SU-DHL-6 (cell line): ENCODE measurements around the gene MSANTD1.

Experiments used
- H2AFZ ChIP-seq: fragments of 200-600 bp; sonication (generic); 2 replicates; pipeline ENCODE4 v1.6.1; 2014; ENCODE audit warnings: low read depth, mild to moderate bottlenecking, moderate library complexity, mixed read lengths, antibody characterized with exemption, low read length; ENCODE audit not compliant: severe bottlenecking
- H3F3A ChIP-seq: fragments of 200-600 bp; shearing (Covaris generic); 2 replicates; pipeline ENCODE4 v1.6.0; 2016; ENCODE audit warnings: antibody characterized with exemption, mild to moderate bottlenecking; ENCODE audit not compliant: insufficient read depth
- H3K27ac ChIP-seq: fragments of 200-600 bp; sonication (generic); 2 replicates; pipeline ENCODE4 v1.5.1; 2016; ENCODE audit warnings: low read depth, mild to moderate bottlenecking, low read length, moderate library complexity, mixed read lengths
- H3K27me3 ChIP-seq: fragments of 200-600 bp; sonication (generic), shearing (Covaris generic); 2 replicates; pipeline ENCODE4 v1.6.0; 2014; ENCODE audit warnings: mild to moderate bottlenecking, low read length
- H3K36me3 ChIP-seq: fragments of 200-600 bp; sonication (generic); 2 replicates; pipeline ENCODE4 v1.6.1; 2014; ENCODE audit warnings: mild to moderate bottlenecking, low read length, mixed read lengths
- H3K4me2 ChIP-seq: fragments of 300-600, 200-600 bp; shearing (Covaris generic), sonication (generic); 2 replicates; pipeline ENCODE4 v1.6.0; 2014; ENCODE audit warnings: low read length, low read depth, mild to moderate bottlenecking; ENCODE audit not compliant: poor library complexity, severe bottlenecking
- H3K4me3 ChIP-seq: fragments of 200-600 bp; sonication (generic); 2 replicates; pipeline ENCODE4 v1.5.1; 2014; ENCODE audit warnings: antibody characterized with exemption, low read length, mild to moderate bottlenecking, mixed read lengths; ENCODE audit not compliant: insufficient read depth, poor library complexity, severe bottlenecking
- H3K79me2 ChIP-seq: fragments of 200-600 bp; sonication (generic); 2 replicates; pipeline ENCODE4 v1.6.1; 2014; ENCODE audit warnings: mild to moderate bottlenecking, low read length, moderate library complexity; ENCODE audit not compliant: insufficient read depth
- H3K9ac ChIP-seq: fragments of 200-600 bp; sonication (generic); 2 replicates; pipeline ENCODE4 v1.7.0; 2014; ENCODE audit warnings: mild to moderate bottlenecking, low read length
- H3K9me2 ChIP-seq: fragments of 200-600 bp; sonication (generic); replicated peaks from 2 replicates; pipeline ENCODE4 v1.6.1; 2014; ENCODE audit warnings: low read length; ENCODE audit not compliant: insufficient read depth
- H3K9me3 ChIP-seq: fragments of 200-600 bp; sonication (generic); 2 replicates; pipeline ENCODE4 v1.6.1; 2014; ENCODE audit warnings: low read length, mixed read lengths; ENCODE audit not compliant: insufficient read depth
- H4K20me1 ChIP-seq: fragments of 200-600 bp; sonication (generic); 2 replicates; pipeline ENCODE4 v1.6.1; 2014; ENCODE audit warnings: low read depth, mild to moderate bottlenecking, antibody characterized with exemption, low read length, moderate library complexity, mixed read lengths
- EZH2phosphoT487 ChIP-seq: fragments of 200-600 bp; sonication (generic), shearing (Covaris generic); conservative IDR thresholded peaks from 2 replicates; pipeline ENCODE4 v1.6.1; 2018; ENCODE audit warnings: mild to moderate bottlenecking, antibody characterized with exemption, low read length, moderate library complexity, mixed read lengths
- TF ChIP-seq, protein P1 (sequence below): fragments of 200-600 bp; sonication (generic); IDR thresholded peaks from one replicate; pipeline ENCODE4 v1.5.1; 2017; ENCODE audit warnings: antibody characterized with exemption, mild to moderate bottlenecking, low read length, moderate library complexity; ENCODE audit not compliant: insufficient read depth, poor library complexity, severe bottlenecking

The MSANTD1 gene

GRCh38 chr4:3269991-3270611 lies 21.1 kb downstream of the MSANTD1 start:
- Histone ChIP-seq H3K9me2 (no peaks in the 10 kb centered on the region), H3K9ac (no peak overlapping the region), H3K9me3 (no peaks in the 10 kb centered on the region), H2AFZ (no peak overlapping the region), H3K27ac (no peak overlapping the region), H3K36me3 (no peaks in the 10 kb centered on the region), H3K27me3 (no peaks in the 10 kb centered on the region), H3K79me2 (no peaks in the 10 kb centered on the region), H3K4me3 (no peak overlapping the region), H4K20me1 (no peaks in the 10 kb centered on the region), H3K4me2 (no peak overlapping the region), H3F3A (no peaks in the 10 kb centered on the region)
- TF ChIP-seq EZH2phosphoT487 = no peak
- TF ChIP-seq, protein P1, sequence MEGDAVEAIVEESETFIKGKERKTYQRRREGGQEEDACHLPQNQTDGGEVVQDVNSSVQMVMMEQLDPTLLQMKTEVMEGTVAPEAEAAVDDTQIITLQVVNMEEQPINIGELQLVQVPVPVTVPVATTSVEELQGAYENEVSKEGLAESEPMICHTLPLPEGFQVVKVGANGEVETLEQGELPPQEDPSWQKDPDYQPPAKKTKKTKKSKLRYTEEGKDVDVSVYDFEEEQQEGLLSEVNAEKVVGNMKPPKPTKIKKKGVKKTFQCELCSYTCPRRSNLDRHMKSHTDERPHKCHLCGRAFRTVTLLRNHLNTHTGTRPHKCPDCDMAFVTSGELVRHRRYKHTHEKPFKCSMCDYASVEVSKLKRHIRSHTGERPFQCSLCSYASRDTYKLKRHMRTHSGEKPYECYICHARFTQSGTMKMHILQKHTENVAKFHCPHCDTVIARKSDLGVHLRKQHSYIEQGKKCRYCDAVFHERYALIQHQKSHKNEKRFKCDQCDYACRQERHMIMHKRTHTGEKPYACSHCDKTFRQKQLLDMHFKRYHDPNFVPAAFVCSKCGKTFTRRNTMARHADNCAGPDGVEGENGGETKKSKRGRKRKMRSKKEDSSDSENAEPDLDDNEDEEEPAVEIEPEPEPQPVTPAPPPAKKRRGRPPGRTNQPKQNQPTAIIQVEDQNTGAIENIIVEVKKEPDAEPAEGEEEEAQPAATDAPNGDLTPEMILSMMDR = no peak

DNA sequence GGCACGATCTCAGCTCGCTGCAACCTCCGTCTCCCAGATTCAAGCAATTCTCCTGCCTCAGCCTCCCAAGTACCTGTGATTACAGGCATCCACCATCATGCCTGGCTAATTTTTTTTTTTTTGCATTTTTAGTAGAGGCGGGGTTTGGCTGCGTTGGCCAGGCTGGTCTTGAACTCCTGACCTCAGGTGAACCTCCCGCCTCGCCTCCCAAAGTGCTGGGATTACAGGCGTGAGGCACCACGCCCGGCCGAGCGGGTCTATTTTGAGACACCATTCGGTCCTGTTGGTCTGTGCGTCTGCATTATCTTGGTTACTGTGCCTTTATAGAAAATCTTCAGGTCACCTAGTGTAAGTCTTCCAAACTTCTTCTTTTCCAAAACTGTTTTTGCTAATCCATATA lies 22.2 kb downstream of the MSANTD1 start:
- Histone ChIP-seq H3K36me3 (no peaks in the 10 kb centered on the region), H3K9me2 (no peaks in the 10 kb centered on the region), H3K9me3 (no peaks in the 10 kb centered on the region), H3K79me2 (no peaks in the 10 kb centered on the region), H4K20me1 (no peaks in the 10 kb centered on the region), H2AFZ (no peak overlapping the region), H3K4me2 (no peak overlapping the region), H3K4me3 (no peak overlapping the region), H3F3A (no peaks in the 10 kb centered on the region), H3K9ac (no peak overlapping the region), H3K27ac (no peak overlapping the region), H3K27me3 (no peaks in the 10 kb centered on the region)
- TF ChIP-seq, protein P1 = no peak
- no peak for TF ChIP-seq EZH2phosphoT487

- Histone ChIP-seq H3K36me3 (no peaks in the 10 kb centered on the region), H3K9me2 (no peaks in the 10 kb centered on the region), H4K20me1 (no peaks in the 10 kb centered on the region), H3K79me2 (no peaks in the 10 kb centered on the region), H3K27ac (no peak overlapping the region), H3K9ac (no peak overlapping the region), H3K9me3 (no peaks in the 10 kb centered on the region), H3K4me2 (no peak overlapping the region), H3F3A (no peaks in the 10 kb centered on the region), H3K4me3 (no peak overlapping the region), H3K27me3 (no peaks in the 10 kb centered on the region), H2AFZ (no peak overlapping the region)
- TF ChIP-seq EZH2phosphoT487 = no peak
- TF ChIP-seq, protein P1 = no peak
Observed at GRCh38 chr4:3276986-3277385, 28.0 kb downstream of the MSANTD1 start.
